ENCODE measurements around the gene DAB2.

DAB2 gene

GRCh38 chr5:39439582-39440162, 14.9 kb upstream of the DAB2 start:
- no peak for DNase-seq
- H3K9me3 ChIP-seq = no peaks in the 10 kb centered on the region
- no peaks in the 10 kb centered on the region for H3K36me3 ChIP-seq
- no peaks in the 10 kb centered on the region for H3K4me1 ChIP-seq
- no peak overlapping the region for H3K4me3 ChIP-seq (ENCODE audit: low read depth, low read length)
- H3K27me3 ChIP-seq = 0 out of 2 replicates have a peak, but pooled peaks cover 2% of the 10 kb centered on the region
- no peak for TF ChIP-seq CTCF (IDR thresholded peaks at IDR 0.05; ENCODE audit: low read depth, low read length)

- no peak for DNase-seq
- H3K4me1 ChIP-seq = no peaks in the 10 kb centered on the region
- no peak for TF ChIP-seq CTCF (IDR thresholded peaks at IDR 0.05; ENCODE audit: low read depth, low read length)
Measured at GRCh38 chr5:39437467-39437866, 12.7 kb upstream of the DAB2 start.

GRCh38 chr5:39433848-39434247, 9.1 kb upstream of the DAB2 start:
- no peak for TF ChIP-seq CTCF (IDR thresholded peaks at IDR 0.05; ENCODE audit: low read depth, low read length)
- Histone ChIP-seq H3K9me3 (no peaks in the 10 kb centered on the region), H3K4me1 (no peaks in the 10 kb centered on the region), H3K4me3 (ENCODE audit: low read depth, low read length) (no peak overlapping the region), H3K36me3 (no peaks in the 10 kb centered on the region), H3K27me3 (peaks cover 15% of the 10 kb centered on the region)
- DNase-seq = no peak

More at GRCh38 chr5:39437467-39437866, 12.7 kb upstream of the DAB2 start:
- Histone ChIP-seq H3K27me3 (peaks cover 15% of the 10 kb centered on the region), H3K4me3 (ENCODE audit: low read depth, low read length) (no peak overlapping the region), H3K36me3 (no peaks in the 10 kb centered on the region), H3K9me3 (no peaks in the 10 kb centered on the region)

- Histone ChIP-seq H3K4me1 (no peaks in the 10 kb centered on the region), H3K4me3 (ENCODE audit: low read depth, low read length) (no peak overlapping the region), H3K27me3 (peaks cover 19% of the 10 kb centered on the region), H3K9me3 (no peaks in the 10 kb centered on the region), H3K36me3 (no peaks in the 10 kb centered on the region)
- no peak for DNase-seq
- TF ChIP-seq CTCF (IDR thresholded peaks at IDR 0.05; ENCODE audit: low read depth, low read length) = no peak
Measured at GRCh38 chr5:39432696-39433530, 8.1 kb upstream of the DAB2 start.

- no peak for TF ChIP-seq CTCF (IDR thresholded peaks at IDR 0.05; ENCODE audit: low read depth, low read length)
- no peaks in the 10 kb centered on the region for H3K36me3 ChIP-seq
Measured at GRCh38 chr5:39430461-39430860, 5.7 kb upstream of the DAB2 start.

GRCh38 chr5:39428640-39429039, 3.9 kb upstream of the DAB2 start:
- no peaks in the 10 kb centered on the region for H3K9me3 ChIP-seq
- TF ChIP-seq CTCF (IDR thresholded peaks at IDR 0.05; ENCODE audit: low read depth, low read length) = no peak
- DNase-seq = no peak
- no peaks in the 10 kb centered on the region for H3K4me1 ChIP-seq
- H3K36me3 ChIP-seq = no peaks in the 10 kb centered on the region
- H3K4me3 ChIP-seq (ENCODE audit: low read depth, low read length) = no peak overlapping the region
- H3K27me3 ChIP-seq = peaks cover 47% of the 10 kb centered on the region

More at GRCh38 chr5:39430461-39430860, 5.7 kb upstream of the DAB2 start:
- no peak for DNase-seq
- H3K27me3 ChIP-seq = peaks cover 38% of the 10 kb centered on the region
- H3K4me1 ChIP-seq = no peaks in the 10 kb centered on the region
- no peaks in the 10 kb centered on the region for H3K9me3 ChIP-seq
- no peak overlapping the region for H3K4me3 ChIP-seq (ENCODE audit: low read depth, low read length)

All from BE2C (cell line).